SK-N-SH treated with all-trans-retinoic acid at 6 μM for 48 hours (cell line): ENCODE measurements around the gene CPA4.

Experiments
- ATAC-seq: fragments of 200-7000 bp; cut with Tn5 transposase; 3 replicates; pipeline ENCODE4 v1.9.1; 2020; ENCODE audit warnings: mild to moderate bottlenecking, moderate library complexity
- ARNTL ChIP-seq: fragments of 450-650 bp; formaldehyde crosslinking; IDR thresholded peaks from 2 replicates; pipeline ENCODE4 v1.5.0; 2020; ENCODE audit warnings: low read depth, mild to moderate bottlenecking, moderate library complexity, borderline replicate concordance
- BACH2 ChIP-seq: fragments of 250-450 bp; sonication (Bioruptor Pico); IDR thresholded peaks from 2 replicates; pipeline ENCODE4 v1.9.0; 2021; ENCODE audit warnings: mild to moderate bottlenecking, borderline replicate concordance
- CSDC2 ChIP-seq: fragments of 250-450 bp; sonication (Bioruptor Pico); IDR thresholded peaks from 2 replicates; pipeline ENCODE4 v1.5.0; 2020; ENCODE audit warnings: mild to moderate bottlenecking, moderate library complexity
- ESRRG ChIP-seq: fragments of 250-450 bp; sonication (Bioruptor Pico); IDR thresholded peaks from 2 replicates; pipeline ENCODE4 v1.6.1; 2021; ENCODE audit warnings: mild to moderate bottlenecking
- GLIS3 ChIP-seq: fragments of 250-450 bp; sonication (Bioruptor Pico); IDR thresholded peaks from 2 replicates; pipeline ENCODE4 v1.5.0; 2020; ENCODE audit warnings: mild to moderate bottlenecking, moderate library complexity
- ISL1 ChIP-seq: fragments of 250-450 bp; sonication (Bioruptor Pico); IDR thresholded peaks from 2 replicates; pipeline ENCODE4 v2.1.2; 2022; ENCODE audit warnings: mild to moderate bottlenecking, moderate library complexity
- OSR1 ChIP-seq: fragments of 250-450 bp; sonication (Bioruptor Pico); IDR thresholded peaks from 2 replicates; pipeline ENCODE4 v1.8.0; 2022; ENCODE audit warnings: moderate library complexity, mild to moderate bottlenecking, inconsistent platforms
- PATZ1 ChIP-seq: fragments of 250-450 bp; sonication (Bioruptor Pico); IDR thresholded peaks from 2 replicates; pipeline ENCODE4 v1.8.0; 2020; ENCODE audit warnings: mild to moderate bottlenecking, moderate library complexity, borderline replicate concordance
- PPARA ChIP-seq: fragments of 250-450 bp; sonication (Bioruptor Pico); IDR thresholded peaks from 2 replicates; pipeline ENCODE4 v1.5.0; 2020; ENCODE audit warnings: mild to moderate bottlenecking, borderline replicate concordance
- RARB ChIP-seq: fragments of 250-450 bp; sonication (Bioruptor Pico); IDR thresholded peaks from 2 replicates; pipeline ENCODE4 v1.8.0; 2021; ENCODE audit warnings: mild to moderate bottlenecking, moderate library complexity
- SNAI2 ChIP-seq: fragments of 250-450 bp; sonication (Bioruptor Pico); IDR thresholded peaks from 2 replicates; pipeline ENCODE4 v1.5.0; 2020; ENCODE audit warnings: mild to moderate bottlenecking, moderate library complexity
- TCF4 ChIP-seq: fragments of 250-450 bp; sonication (Bioruptor Pico); IDR thresholded peaks from 2 replicates; pipeline ENCODE4 v1.8.0; 2021; ENCODE audit warnings: mild to moderate bottlenecking, moderate library complexity, borderline replicate concordance
- TOX ChIP-seq: fragments of 250-450 bp; sonication (Bioruptor Pico); IDR thresholded peaks from 2 replicates; pipeline ENCODE4 v1.8.0; 2021; ENCODE audit warnings: mild to moderate bottlenecking, moderate library complexity, borderline replicate concordance
- ZC3H10 ChIP-seq: fragments of 250-450 bp; sonication (Bioruptor Pico); IDR thresholded peaks from 2 replicates; pipeline ENCODE4 v1.5.1; 2021; ENCODE audit warnings: mild to moderate bottlenecking, moderate library complexity
- ZFP3 ChIP-seq: fragments of 250-450 bp; sonication (Bioruptor Pico); IDR thresholded peaks from 2 replicates; pipeline ENCODE4 v1.5.0; 2020; ENCODE audit warnings: mild to moderate bottlenecking, moderate library complexity
- ZFP30 ChIP-seq: fragments of 450-650 bp; formaldehyde crosslinking; IDR thresholded peaks from 2 replicates; pipeline ENCODE4 v1.5.0; 2022; ENCODE audit warnings: mild to moderate bottlenecking, moderate library complexity
- ZNF565 ChIP-seq: fragments of 450-650 bp; formaldehyde crosslinking; conservative IDR thresholded peaks from 2 replicates; pipeline ENCODE4 v1.5.0; 2020; ENCODE audit warnings: low read depth, mild to moderate bottlenecking, moderate library complexity
- ZNF70 ChIP-seq: fragments of 450-650 bp; formaldehyde crosslinking; IDR thresholded peaks from 2 replicates; pipeline ENCODE4 v1.5.0; 2020; ENCODE audit warnings: mild to moderate bottlenecking, moderate library complexity
- ZNF8 ChIP-seq: fragments of 450-650 bp; formaldehyde crosslinking; IDR thresholded peaks from 2 replicates; pipeline ENCODE4 v1.5.0; 2020; ENCODE audit warnings: mild to moderate bottlenecking, moderate library complexity
- TF ChIP-seq, protein P1 (sequence below): fragments of 250-450 bp; sonication (Bioruptor Pico); IDR thresholded peaks from 2 replicates; pipeline ENCODE4 v1.8.0; 2021; ENCODE audit warnings: low read depth, mild to moderate bottlenecking, moderate library complexity, borderline replicate concordance
- TF ChIP-seq, protein P2 (sequence below): fragments of 250-450 bp; sonication (Bioruptor Pico); IDR thresholded peaks from 2 replicates; pipeline ENCODE4 v1.5.1; 2020; ENCODE audit warnings: low read depth, mild to moderate bottlenecking, moderate library complexity
- TF ChIP-seq, protein P3 (sequence below): fragments of 250-450 bp; sonication (Bioruptor Pico); IDR thresholded peaks from 2 replicates; pipeline ENCODE4 v1.5.1; 2021; ENCODE audit warnings: mild to moderate bottlenecking, moderate library complexity

Gene CPA4

DNA sequence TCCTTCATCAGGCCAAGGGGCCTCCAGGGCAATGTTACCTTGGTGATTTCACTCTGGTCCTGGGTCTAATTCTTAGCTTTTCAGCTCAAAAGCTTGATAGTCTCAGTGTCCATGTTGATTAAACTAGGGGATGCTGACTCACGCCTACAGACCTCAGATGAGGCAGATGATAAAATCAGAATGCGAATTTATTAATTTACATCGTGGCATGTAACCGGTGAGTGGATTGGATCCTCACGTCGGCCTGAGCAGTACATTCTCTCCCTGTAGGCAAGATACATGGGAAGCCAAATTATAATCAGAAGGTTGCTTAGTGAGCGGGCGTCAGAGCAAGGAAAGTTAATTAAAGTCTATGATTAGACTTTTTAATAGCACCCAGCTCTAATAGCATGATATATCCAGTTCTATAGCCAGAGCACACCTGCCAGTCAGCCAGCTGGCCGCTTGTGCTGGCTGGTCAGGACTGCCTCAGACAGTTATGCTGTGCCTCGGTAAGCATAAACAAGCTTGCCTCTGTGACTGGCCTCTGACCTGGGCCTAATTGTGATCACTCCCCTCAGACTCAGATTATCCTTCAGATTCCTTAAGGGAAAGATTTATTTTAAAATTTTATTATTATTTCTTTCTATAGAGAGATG, 31.5 kb downstream of the CPA4 start:
- peak; percentile 88 for ATAC-seq
- TF ChIP-seq ISL1 (CRISPR knock-in tag) (peak; percentile 60; the same call in 1 of the 2 replicates), PATZ1 (CRISPR knock-in tag) (0 out of 2 replicates have a peak, but pooled peaks have one; percentile 45), ZFP30 (CRISPR knock-in tag) (no peak), ZFP3 (CRISPR knock-in tag) (no peak), ESRRG (CRISPR knock-in tag) (no peak), TOX (CRISPR knock-in tag) (no peak), OSR1 (CRISPR knock-in tag) (no peak)

DNA sequence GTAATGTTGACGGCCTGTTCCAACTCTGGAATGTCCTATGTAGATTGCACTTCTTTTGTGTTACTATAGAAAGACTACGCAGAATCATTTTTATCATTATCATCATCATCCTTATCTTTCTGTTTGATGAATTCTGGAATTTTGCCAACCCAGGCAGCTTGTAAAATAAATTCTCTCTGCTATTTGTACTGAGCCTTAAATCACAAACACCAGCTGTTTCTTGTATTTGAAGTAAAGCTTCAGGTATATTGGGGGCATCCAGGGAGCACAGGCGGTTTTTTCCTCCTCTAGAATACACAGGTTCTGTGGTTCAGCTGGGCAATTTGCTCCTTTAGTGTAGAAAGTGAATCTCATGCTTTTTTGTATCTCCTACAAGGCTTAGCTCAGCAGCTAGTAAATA, 36.7 kb downstream of the CPA4 start:
- no peak for ATAC-seq
- TF ChIP-seq CSDC2 (no peak), TOX (CRISPR knock-in tag) (no peak), RARB (no peak), ESRRG (CRISPR knock-in tag) (no peak), ZFP30 (CRISPR knock-in tag) (no peak)
- TF ChIP-seq, protein P1, sequence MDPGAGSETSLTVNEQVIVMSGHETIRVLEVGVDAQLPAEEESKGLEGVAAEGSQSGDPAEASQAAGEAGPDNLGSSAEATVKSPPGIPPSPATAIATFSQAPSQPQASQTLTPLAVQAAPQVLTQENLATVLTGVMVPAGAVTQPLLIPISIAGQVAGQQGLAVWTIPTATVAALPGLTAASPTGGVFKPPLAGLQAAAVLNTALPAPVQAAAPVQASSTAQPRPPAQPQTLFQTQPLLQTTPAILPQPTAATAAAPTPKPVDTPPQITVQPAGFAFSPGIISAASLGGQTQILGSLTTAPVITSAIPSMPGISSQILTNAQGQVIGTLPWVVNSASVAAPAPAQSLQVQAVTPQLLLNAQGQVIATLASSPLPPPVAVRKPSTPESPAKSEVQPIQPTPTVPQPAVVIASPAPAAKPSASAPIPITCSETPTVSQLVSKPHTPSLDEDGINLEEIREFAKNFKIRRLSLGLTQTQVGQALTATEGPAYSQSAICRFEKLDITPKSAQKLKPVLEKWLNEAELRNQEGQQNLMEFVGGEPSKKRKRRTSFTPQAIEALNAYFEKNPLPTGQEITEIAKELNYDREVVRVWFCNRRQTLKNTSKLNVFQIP (CRISPR knock-in tag): no peak

- no peak for ATAC-seq
- TF ChIP-seq, protein P2, sequence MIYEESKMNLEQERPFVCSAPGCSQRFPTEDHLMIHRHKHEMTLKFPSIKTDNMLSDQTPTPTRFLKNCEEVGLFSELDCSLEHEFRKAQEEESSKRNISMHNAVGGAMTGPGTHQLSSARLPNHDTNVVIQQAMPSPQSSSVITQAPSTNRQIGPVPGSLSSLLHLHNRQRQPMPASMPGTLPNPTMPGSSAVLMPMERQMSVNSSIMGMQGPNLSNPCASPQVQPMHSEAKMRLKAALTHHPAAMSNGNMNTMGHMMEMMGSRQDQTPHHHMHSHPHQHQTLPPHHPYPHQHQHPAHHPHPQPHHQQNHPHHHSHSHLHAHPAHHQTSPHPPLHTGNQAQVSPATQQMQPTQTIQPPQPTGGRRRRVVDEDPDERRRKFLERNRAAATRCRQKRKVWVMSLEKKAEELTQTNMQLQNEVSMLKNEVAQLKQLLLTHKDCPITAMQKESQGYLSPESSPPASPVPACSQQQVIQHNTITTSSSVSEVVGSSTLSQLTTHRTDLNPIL (CRISPR knock-in tag): no peak
- TF ChIP-seq ZNF70 (CRISPR knock-in tag) (no peak), ESRRG (CRISPR knock-in tag) (no peak), OSR1 (CRISPR knock-in tag) (no peak), SNAI2 (CRISPR knock-in tag) (no peak), BACH2 (CRISPR knock-in tag) (no peak), ZFP3 (CRISPR knock-in tag) (no peak), ZC3H10 (CRISPR knock-in tag) (no peak), ARNTL (CRISPR knock-in tag) (no peak), ISL1 (CRISPR knock-in tag) (no peak), GLIS3 (CRISPR knock-in tag) (no peak), TOX (CRISPR knock-in tag) (no peak), PPARA (no peak), CSDC2 (no peak), TCF4 (CRISPR knock-in tag) (no peak), ZFP30 (CRISPR knock-in tag) (no peak), ZNF565 (CRISPR knock-in tag) (no peak), ZNF8 (CRISPR knock-in tag) (no peak)
- TF ChIP-seq, protein P3, sequence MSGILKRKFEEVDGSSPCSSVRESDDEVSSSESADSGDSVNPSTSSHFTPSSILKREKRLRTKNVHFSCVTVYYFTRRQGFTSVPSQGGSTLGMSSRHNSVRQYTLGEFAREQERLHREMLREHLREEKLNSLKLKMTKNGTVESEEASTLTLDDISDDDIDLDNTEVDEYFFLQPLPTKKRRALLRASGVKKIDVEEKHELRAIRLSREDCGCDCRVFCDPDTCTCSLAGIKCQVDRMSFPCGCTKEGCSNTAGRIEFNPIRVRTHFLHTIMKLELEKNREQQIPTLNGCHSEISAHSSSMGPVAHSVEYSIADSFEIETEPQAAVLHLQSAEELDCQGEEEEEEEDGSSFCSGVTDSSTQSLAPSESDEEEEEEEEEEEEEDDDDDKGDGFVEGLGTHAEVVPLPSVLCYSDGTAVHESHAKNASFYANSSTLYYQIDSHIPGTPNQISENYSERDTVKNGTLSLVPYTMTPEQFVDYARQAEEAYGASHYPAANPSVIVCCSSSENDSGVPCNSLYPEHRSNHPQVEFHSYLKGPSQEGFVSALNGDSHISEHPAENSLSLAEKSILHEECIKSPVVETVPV (CRISPR knock-in tag): no peak
Measured at GRCh38 chr7:130332259-130333053, 39.5 kb downstream of the CPA4 start.

DNA sequence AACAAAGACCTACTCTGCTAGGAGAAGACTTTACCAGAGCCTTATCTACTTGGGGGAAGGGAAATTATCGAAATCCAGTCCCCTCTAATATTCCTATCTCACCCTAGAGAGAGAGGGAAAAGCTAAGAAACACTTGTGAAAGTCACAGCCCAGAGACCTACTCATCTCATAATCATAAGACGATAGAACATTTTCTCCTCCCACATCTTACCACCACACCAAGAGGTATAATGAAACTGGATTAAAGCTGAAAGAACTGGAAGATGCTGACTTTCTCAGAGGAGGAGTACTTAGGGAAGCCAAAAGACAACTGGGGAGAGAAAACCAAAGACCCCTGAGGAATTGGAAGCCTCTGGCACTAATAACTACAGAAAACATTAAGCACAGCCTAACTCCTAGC, 40.9 kb downstream of the CPA4 start:
- no peak for ATAC-seq
- TF ChIP-seq GLIS3 (CRISPR knock-in tag) (no peak), ZNF8 (CRISPR knock-in tag) (no peak), PATZ1 (CRISPR knock-in tag) (no peak), ZNF565 (CRISPR knock-in tag) (no peak), ZNF70 (CRISPR knock-in tag) (no peak), TOX (CRISPR knock-in tag) (no peak), SNAI2 (CRISPR knock-in tag) (no peak), ZFP30 (CRISPR knock-in tag) (no peak), BACH2 (CRISPR knock-in tag) (no peak), RARB (no peak)
- TF ChIP-seq, protein P1 (CRISPR knock-in tag): no peak
- TF ChIP-seq, protein P3 (CRISPR knock-in tag): no peak
